GM19328 (cell line): ENCODE data around the gene TAF11L9.
"Not testable (repeated sequence)": the region's sequence is repeated elsewhere in the genome, so short reads cannot be mapped to it uniquely, and the experiment has no call there.

ENCODE experiments used
- ATAC-seq: cut with Tn5 transposase; IDR thresholded peaks from one replicate; pipeline ENCODE4 v1.9.1; 2021; ENCODE audit warnings: mild to moderate bottlenecking, moderate library complexity; ENCODE audit not compliant: unreplicated experiment

The TAF11L9 gene

DNA sequence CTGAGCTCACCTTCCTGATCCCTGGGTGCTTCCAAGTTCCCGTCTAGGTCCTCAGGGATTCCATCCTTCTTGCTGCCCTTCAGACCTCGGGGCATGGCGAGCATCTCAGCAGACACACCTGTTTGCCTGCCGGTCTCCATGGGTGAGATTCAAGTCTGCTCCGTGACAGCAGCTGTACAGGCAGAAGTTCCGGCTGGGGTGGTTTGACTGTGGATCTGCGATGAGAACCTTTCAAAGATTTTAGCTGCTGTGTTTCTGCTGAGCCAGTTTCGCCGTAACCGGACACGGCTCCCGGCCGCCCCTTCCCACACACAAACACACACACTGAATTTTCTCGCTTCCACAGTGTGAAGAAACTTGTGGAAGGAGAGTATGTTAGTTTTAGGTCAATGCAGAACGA, at the start of gene TAF11L9:
Gene TAF11L9, minus strand, starts transcription at position 140 of the 400 bp plus-strand sequence.
- ATAC-seq = not testable (repeated sequence)

DNA sequence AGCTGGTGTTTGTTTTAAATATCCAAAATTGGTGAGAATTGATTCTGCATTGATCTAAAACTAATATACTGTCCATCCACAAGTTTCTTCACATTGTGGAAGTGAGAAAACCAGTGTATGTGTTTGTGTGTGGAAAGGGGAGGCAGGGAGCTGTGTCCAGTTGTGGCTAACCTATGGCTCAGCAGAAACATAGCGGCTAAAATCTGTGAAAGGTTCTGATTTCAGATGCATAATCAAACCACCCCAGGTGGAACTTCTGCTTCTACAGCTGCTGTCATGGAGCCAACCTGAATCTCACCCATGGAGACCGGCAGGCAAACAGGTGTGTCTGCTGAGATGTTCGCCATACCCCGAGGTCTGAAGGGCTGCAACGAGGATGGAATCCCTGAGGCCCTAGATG, 40.0 kb upstream of the TAF11L9 start, which contains the start of gene TAF11L14:
Gene TAF11L14, plus strand, starts transcription at position 301 of the 400 bp plus-strand sequence.
- no peak for ATAC-seq

DNA sequence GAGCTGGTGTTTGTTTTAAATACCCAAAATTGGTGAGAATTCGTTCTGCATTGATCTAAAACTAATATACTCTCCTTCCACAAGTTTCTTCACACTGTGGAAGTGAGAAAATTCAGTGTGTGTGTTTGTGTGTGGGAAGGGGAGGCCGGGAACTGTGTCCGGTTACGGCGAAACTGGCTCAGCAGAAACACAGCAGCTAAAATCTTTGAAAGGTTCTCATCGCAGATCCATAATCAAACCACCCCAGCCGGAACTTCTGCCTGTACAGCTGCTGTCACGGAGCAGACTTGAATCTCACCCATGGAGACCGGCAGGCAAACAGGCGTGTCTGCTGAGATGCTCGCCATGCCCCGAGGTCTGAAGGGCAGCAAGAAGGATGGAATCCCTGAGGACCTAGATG, 37.6 kb upstream of the TAF11L9 start, which contains the start of gene TAF11L13:
Gene TAF11L13, plus strand, starts transcription at position 301 of the 400 bp plus-strand sequence.
- not testable (repeated sequence) for ATAC-seq

DNA sequence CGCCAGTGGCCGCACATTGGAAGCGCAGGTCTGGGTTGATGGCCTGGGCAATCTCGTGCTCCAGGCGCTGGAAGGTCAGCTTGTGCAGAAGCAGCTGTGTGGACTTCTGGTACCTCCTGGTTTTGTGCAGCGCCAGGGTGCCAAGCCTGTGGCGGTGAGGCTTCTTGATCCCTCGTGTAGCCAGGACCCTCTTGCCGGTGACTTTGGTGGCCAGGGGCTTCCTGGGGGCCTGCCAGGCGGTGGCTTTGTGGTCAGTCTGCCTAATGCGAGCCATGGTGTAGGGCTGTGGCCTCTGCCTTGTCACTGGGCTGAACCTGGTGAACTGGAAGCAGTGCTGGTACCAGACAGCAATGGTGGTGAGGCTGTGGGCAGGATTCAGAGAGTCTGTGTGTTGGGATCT, 31.5 kb upstream of the TAF11L9 start:
- no peak for ATAC-seq

DNA sequence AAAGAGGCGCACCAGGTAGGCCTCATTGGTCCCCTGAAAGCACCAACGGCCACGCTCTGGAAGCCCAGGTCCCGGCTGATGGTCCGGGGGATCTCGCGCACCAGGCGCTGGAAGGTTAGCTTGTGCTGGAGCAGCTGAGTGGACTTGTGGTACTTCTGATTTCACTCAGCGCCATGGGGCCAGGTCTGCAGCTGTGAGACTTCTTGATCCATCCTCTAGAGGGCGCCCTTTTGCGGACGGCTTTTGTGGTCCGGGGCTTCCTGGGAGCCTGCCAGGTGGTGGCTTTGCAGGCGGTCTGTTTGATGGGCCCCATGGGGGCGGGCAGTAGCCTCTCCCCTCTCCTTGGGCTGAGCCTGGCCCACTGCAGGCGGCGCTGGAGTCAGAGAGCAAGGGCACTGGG, 26.4 kb upstream of the TAF11L9 start:
- no peak for ATAC-seq

DNA sequence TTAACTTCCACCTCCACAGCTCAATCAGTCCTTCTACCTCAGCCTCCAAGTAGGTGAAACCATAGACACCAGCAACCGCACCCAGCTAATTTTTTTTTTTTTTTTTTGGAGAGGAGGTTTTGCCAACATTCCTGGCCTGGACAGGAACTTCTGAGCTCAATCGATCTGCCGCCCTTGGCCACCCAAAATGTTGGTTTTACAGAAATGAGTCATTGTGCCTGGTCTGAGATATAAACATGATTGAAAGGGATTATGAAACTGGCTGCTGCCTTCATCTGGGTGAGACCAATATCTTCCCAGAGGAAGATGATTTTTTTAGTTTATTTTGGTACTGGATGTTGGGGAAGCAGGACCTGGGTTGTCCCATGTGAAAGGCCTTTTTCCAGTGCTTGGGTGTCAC, 25.2 kb upstream of the TAF11L9 start:
- no peak for ATAC-seq

DNA sequence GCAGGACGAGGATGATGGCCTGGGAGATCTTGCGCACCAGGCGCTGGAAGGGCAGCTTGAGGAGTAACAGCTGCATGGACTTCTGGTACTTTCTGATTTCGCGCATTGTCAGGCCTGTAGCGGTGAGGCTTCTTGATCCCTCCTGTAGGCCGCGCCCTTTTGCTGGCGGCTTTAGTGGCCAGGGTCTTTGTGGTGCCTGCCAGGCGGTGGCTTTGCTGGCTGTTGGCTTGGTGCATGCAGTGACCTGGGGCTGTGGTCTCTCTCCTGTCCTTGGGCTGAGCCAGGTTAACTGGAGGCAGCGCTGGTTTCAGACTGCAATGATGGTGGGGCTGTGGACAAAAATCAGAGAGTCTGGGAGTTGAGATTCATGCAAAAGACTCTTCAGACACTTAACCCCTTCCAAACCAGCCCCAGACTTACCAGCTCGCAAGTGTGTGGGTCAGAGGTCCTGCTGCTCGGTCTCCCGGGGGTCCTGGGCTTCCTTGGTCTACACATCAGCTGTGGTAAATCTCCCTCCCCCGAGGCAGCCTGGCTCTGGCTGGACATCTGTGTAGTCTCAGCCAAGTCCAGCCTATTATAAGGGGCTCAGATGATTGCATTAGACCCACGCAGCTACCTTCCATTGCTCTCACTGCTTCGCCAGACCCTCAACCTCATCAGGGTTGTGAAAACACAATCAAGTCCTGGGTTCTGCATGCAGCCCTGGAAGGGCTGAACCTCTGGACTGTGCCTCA, 20.8 kb upstream of the TAF11L9 start:
- ATAC-seq = no peak

DNA sequence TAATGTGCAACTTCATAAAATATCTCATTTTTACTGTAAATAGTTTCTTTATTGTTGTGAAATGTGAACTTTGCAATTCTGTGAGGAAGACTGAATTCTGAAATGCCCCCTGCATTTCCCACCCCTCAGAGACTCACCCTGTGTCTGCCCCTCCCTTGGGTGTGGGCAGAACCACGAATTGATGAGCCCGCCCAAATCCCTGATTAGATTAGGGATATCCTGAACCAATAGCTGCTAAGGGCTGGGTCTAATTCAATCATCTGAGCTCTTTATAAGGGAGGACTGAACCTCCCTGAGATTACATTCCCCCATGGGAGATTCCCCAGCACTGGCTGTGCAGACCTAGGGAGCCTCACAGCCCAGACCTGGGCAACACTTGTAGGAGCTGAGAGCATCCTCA, 15.9 kb upstream of the TAF11L9 start, which contains the start of gene TAF11L12:
Gene TAF11L12, plus strand, starts transcription at position 301 of the 400 bp plus-strand sequence.
- not testable (repeated sequence) for ATAC-seq

DNA sequence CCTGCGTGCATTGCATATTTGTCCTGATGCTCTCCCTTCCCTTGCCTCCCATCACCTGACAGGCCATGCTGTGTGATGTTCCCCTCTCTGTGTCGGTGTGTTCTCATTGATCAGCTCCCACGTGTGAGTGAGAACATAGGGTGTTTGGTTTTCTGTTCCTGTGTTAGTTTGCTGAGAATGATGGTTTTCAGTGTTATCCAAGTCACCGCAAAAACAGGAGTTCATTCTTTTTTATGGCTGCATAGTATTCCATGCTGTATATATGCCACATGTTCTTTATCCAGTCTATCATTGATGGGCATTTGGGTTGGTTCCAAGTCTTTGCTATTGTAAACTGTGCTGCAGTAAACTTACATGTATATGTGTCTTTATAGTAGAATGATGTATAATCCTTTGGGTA, 13.3 kb upstream of the TAF11L9 start:
- not testable (repeated sequence) for ATAC-seq

DNA sequence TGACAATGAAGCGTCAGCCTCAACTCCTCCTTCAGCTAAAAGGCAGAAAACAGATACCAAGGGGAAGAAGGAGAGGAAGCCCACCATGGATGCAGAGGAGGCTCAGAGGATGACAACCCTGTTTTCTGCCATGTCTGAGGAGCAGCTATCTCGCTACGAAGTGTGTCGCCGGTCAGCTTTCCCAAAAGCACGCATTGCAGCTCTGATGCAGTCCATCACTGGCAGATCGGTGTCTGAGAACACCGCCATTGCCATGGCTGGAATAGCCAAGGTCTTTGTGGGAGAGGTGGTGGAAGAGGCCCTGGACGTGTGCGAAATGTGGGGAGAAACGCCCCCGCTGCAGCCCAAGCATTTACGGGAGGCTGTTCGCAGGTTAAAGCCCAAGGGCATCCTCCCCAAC, 10.8 kb upstream of the TAF11L9 start:
- no peak for ATAC-seq

DNA sequence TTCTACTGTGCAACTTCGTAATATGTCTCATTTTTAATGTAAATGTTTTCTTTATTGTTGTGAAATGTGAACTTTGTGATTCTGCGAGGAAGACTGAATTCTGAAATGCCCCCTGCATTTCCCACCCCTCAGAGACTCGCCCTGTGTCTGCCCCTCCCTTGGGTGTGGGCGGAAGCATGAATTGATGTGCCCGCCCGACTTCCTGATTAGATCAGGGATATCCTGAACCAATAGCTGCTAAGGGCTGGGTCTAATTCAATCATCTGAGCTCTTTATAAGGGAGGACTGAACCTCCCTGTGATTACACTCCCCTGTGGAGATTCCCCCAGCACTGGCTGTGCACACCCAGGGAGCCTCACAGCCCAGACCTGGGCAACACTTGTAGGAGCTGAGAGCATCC, 9.7 kb upstream of the TAF11L9 start, which contains the start of gene TAF11L11:
Gene TAF11L11, plus strand, starts transcription at position 304 of the 400 bp plus-strand sequence.
- not testable (repeated sequence) for ATAC-seq

DNA sequence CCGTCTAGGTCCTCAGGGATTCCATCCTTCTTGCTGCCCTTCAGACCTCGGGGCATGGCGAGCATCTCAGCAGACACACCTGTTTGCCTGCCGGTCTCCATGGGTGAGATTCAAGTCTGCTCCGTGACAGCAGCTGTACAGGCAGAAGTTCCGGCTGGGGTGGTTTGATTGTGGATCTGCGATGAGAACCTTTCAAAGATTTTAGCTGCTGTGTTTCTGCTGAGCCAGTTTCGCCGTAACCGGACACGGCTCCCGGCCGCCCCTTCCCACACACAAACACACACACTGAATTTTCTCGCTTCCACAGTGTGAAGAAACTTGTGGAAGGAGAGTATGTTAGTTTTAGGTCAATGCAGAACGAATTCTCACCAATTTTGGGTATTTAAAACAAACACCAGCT, 3.5 kb upstream of the TAF11L9 start, which contains the start of gene TAF11L10:
Gene TAF11L10, minus strand, starts transcription at position 101 of the 400 bp plus-strand sequence.
- ATAC-seq = not testable (repeated sequence)

DNA sequence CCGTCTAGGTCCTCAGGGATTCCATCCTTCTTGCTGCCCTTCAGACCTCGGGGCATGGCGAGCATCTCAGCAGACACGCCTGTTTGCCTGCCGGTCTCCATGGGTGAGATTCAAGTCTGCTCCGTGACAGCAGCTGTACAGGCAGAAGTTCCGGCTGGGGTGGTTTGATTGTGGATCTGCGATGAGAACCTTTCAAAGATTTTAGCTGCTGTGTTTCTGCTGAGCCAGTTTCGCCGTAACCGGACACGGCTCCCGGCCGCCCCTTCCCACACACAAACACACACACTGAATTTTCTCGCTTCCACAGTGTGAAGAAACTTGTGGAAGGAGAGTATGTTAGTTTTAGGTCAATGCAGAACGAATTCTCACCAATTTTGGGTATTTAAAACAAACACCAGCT, 3.3 kb downstream of the TAF11L9 start, which contains the start of gene TAF11L8:
Gene TAF11L8, minus strand, starts transcription at position 101 of the 400 bp plus-strand sequence.
- not testable (repeated sequence) for ATAC-seq

DNA sequence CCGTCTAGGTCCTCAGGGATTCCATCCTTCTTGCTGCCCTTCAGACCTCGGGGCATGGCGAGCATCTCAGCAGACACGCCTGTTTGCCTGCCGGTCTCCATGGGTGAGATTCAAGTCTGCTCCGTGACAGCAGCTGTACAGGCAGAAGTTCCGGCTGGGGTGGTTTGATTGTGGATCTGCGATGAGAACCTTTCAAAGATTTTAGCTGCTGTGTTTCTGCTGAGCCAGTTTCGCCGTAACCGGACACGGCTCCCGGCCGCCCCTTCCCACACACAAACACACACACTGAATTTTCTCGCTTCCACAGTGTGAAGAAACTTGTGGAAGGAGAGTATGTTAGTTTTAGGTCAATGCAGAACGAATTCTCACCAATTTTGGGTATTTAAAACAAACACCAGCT, 8.5 kb downstream of the TAF11L9 start, which contains the start of gene TAF11L7:
Gene TAF11L7, minus strand, starts transcription at position 101 of the 400 bp plus-strand sequence.
- not testable (repeated sequence) for ATAC-seq
